Mesenchymal stem cell (in vitro differentiated cells and primary cell): ENCODE measurements around the gene TAGLN3.

Experiments used
- DNase-seq: peaks from one replicate; pipeline ENCODE4 v3.0.0-alpha.2; 2013
- H2AFZ ChIP-seq: one replicate; pipeline ENCODE4 v1.6.1; 2013; ENCODE audit warnings: low read depth, mild to moderate bottlenecking, control low read depth, inconsistent platforms, low read length, moderate library complexity
- H2AK5ac ChIP-seq: 2 replicates; pipeline ENCODE4 v1.6.1; 2013; ENCODE audit warnings: low read length, moderate library complexity, mild to moderate bottlenecking, inconsistent platforms; ENCODE audit not compliant: severe bottlenecking
- H2BK120ac ChIP-seq: one replicate; pipeline ENCODE4 v1.6.1; 2013; ENCODE audit warnings: low read depth, mild to moderate bottlenecking, inconsistent platforms, low read length, moderate library complexity
- H2BK12ac ChIP-seq, 2 experiments: one replicate each; pipeline ENCODE4 v1.6.1; 2013; ENCODE audit warnings: inconsistent platforms in 2 of 2, low read length in 2 of 2, mild to moderate bottlenecking in 2 of 2, moderate library complexity in 2 of 2, control low read depth in 1 of 2
- H2BK15ac ChIP-seq: one replicate; pipeline ENCODE4 v1.6.1; 2013; ENCODE audit warnings: mild to moderate bottlenecking, low read depth, inconsistent platforms; ENCODE audit not compliant: poor library complexity, severe bottlenecking
- H2BK5ac ChIP-seq: 2 replicates; pipeline ENCODE4 v1.6.1; 2013; ENCODE audit warnings: low read depth, mild to moderate bottlenecking, low read length, control low read depth, inconsistent platforms; ENCODE audit not compliant: poor library complexity, severe bottlenecking
- H3K14ac ChIP-seq, 2 experiments: one replicate each; pipeline ENCODE4 v1.6.1; 2013; ENCODE audit warnings: inconsistent platforms in 2 of 2, low read length in 2 of 2, control low read depth in 1 of 2, mild to moderate bottlenecking in 1 of 2, moderate library complexity in 1 of 2
- H3K18ac ChIP-seq, 2 experiments: one replicate each; pipeline ENCODE4 v1.6.1; 2013; ENCODE audit warnings: inconsistent platforms in 2 of 2, low read length in 2 of 2, control low read depth in 1 of 2, low read depth in 1 of 2, mild to moderate bottlenecking in 1 of 2
- H3K23ac ChIP-seq, 2 experiments: one replicate each; pipeline ENCODE4 v1.6.1; 2013; ENCODE audit warnings: inconsistent platforms in 2 of 2, low read length in 2 of 2, mild to moderate bottlenecking in 2 of 2, moderate library complexity in 2 of 2, control low read depth in 1 of 2
- H3K27ac ChIP-seq: 2 replicates; pipeline ENCODE4 v1.5.1; 2013; ENCODE audit warnings: mild to moderate bottlenecking, moderate library complexity, low read length, control low read depth, inconsistent platforms; ENCODE audit not compliant: poor library complexity, severe bottlenecking
- H3K27me3 ChIP-seq, 2 experiments: 2 replicates each; pipeline versions ENCODE4 v1.6.1 to v1.7.0; 2013; ENCODE audit warnings: low read length in 2 of 2, mild to moderate bottlenecking in 2 of 2, moderate library complexity in 2 of 2, control low read depth in 1 of 2, inconsistent platforms in 1 of 2; ENCODE audit not compliant: control insufficient read depth in 1 of 2, insufficient read depth in 1 of 2
- H3K36me3 ChIP-seq, 2 experiments: 2 replicates each; pipeline versions ENCODE4 v1.6.1 to v1.7.0; 2013; ENCODE audit warnings: low read length in 2 of 2, control low read depth in 1 of 2, inconsistent platforms in 1 of 2, low read depth in 1 of 2, mild to moderate bottlenecking in 1 of 2; ENCODE audit not compliant: insufficient read depth in 2 of 2, control insufficient read depth in 1 of 2
- H3K4ac ChIP-seq, 2 experiments: one replicate each; pipeline ENCODE4 v1.6.1; 2013; ENCODE audit warnings: inconsistent platforms in 2 of 2, low read length in 2 of 2, mild to moderate bottlenecking in 2 of 2, moderate library complexity in 2 of 2, control low read depth in 1 of 2, low read depth in 1 of 2
- H3K4me1 ChIP-seq: 2 replicates; pipeline ENCODE4 v1.6.1; 2013; ENCODE audit warnings: low read depth, low read length, control low read depth; ENCODE audit not compliant: control insufficient read depth, insufficient read depth
- H3K4me2 ChIP-seq: 2 replicates; pipeline ENCODE4 v1.6.1; 2013; ENCODE audit warnings: low read length, mild to moderate bottlenecking, inconsistent platforms; ENCODE audit not compliant: poor library complexity, severe bottlenecking
- H3K4me3 ChIP-seq, 2 experiments: 2 replicates each; pipeline versions ENCODE4 v1.5.1 to v1.7.0; 2013; ENCODE audit warnings: low read length in 2 of 2, mild to moderate bottlenecking in 2 of 2, control low read depth in 1 of 2, low read depth in 1 of 2; ENCODE audit not compliant: insufficient read depth in 1 of 2
- H3K79me1 ChIP-seq: replicated peaks from 2 replicates; pipeline ENCODE4 v1.6.1; 2013; ENCODE audit warnings: mild to moderate bottlenecking, control low read depth, low read length, inconsistent platforms; ENCODE audit not compliant: poor library complexity, severe bottlenecking
- H3K9ac ChIP-seq: 2 replicates; pipeline ENCODE4 v1.7.0; 2013; ENCODE audit warnings: mild to moderate bottlenecking, low read length, moderate library complexity
- H3K9me3 ChIP-seq: 2 replicates; pipeline ENCODE4 v1.7.0; 2013; ENCODE audit warnings: mild to moderate bottlenecking, low read length; ENCODE audit not compliant: control insufficient read depth
- H4K8ac ChIP-seq: one replicate; pipeline ENCODE4 v1.6.1; 2013; ENCODE audit warnings: inconsistent platforms, mild to moderate bottlenecking, low read length, moderate library complexity
- H4K91ac ChIP-seq: one replicate; pipeline ENCODE4 v1.6.1; 2013; ENCODE audit warnings: mild to moderate bottlenecking, low read length, inconsistent platforms
- WGBS: methylation state at CpG from one replicate; pipeline ENCODE4 v1.1.7; 2013; ENCODE audit warnings: mixed read lengths; 5-methylcytosine and 5-hydroxymethylcytosine counted together

The TAGLN3 gene

DNA sequence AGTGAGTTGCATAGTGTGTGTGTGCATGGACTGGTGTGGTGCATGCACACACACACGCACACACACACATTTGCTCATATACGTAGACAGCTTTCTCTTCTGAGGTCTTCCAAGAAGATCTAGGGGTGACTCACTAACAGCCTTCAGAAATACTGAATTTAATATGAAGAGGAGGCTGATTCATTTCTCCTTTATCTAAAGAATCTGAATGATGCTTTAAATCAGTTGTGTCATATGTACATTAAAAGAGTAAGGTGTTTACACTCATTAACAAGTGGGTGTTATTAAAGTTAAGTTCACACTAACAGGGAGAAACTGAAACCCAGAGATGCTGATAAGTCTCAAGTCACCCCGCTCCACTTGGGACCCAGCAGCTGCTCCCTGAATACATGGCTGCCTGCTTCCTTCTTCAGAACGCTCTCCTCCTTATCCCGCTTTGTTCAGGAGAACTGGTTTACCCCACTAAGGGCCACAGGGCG lies 57.8 kb downstream of the TAGLN3 start:
- no peak overlapping the region for H2BK5ac ChIP-seq
- peak; percentile 56 for DNase-seq
- no peak overlapping the region for H2BK15ac ChIP-seq
- no peak overlapping the region for H3K4me2 ChIP-seq
- no peak overlapping the region for H3K14ac ChIP-seq
- peaks cover 0 to 7% of the 10 kb centered on the region in 2 experiments for H3K27me3 ChIP-seq
- H3K4ac ChIP-seq: no peak overlapping the region
- no peaks in the 10 kb centered on the region for H3K36me3 ChIP-seq
- peaks cover 4% of the 10 kb centered on the region for H3K4me1 ChIP-seq
- no peak overlapping the region for H3K18ac ChIP-seq
- no peak overlapping the region for H4K8ac ChIP-seq
- H2BK12ac ChIP-seq: no peak overlapping the region
- H3K9ac ChIP-seq: no peak overlapping the region
- no peak overlapping the region for H2BK120ac ChIP-seq
- no peaks in the 10 kb centered on the region for H3K9me3 ChIP-seq
- no peak overlapping the region for H3K23ac ChIP-seq
- H4K91ac ChIP-seq: no peak overlapping the region
- H2AFZ ChIP-seq: no peak overlapping the region
- no peaks in the 10 kb centered on the region for H3K79me1 ChIP-seq
- no peak overlapping the region for H3K27ac ChIP-seq
- peak overlapping the region in 1 of 2 experiments; percentile 34 for H3K4me3 ChIP-seq
- H2AK5ac ChIP-seq: no peak overlapping the region
- 75% methylated on average over 2 of the region's 6 CpGs for WGBS

GRCh38 chr3:112059497-112059896 lies 60.8 kb downstream of the TAGLN3 start:
- Histone ChIP-seq H3K9ac (no peak overlapping the region), H3K4ac (no peak overlapping the region), H3K23ac (no peak overlapping the region), H2AK5ac (no peak overlapping the region), H4K91ac (no peak overlapping the region), H3K4me3 (no peak overlapping the region), H3K14ac (no peak overlapping the region), H2BK5ac (no peak overlapping the region), H3K79me1 (no peaks in the 10 kb centered on the region), H2BK15ac (no peak overlapping the region), H3K27ac (no peak overlapping the region), H2BK120ac (no peak overlapping the region), H3K36me3 (no peaks in the 10 kb centered on the region), H3K18ac (no peak overlapping the region), H3K27me3 (peaks cover 0 to 7% of the 10 kb centered on the region in 2 experiments), H2AFZ (no peak overlapping the region), H3K9me3 (no peaks in the 10 kb centered on the region), H3K4me1 (peaks cover 6% of the 10 kb centered on the region), H4K8ac (no peak overlapping the region), H2BK12ac (no peak overlapping the region), H3K4me2 (no peak overlapping the region)
- 79% methylated on average over 1 of the region's 1 CpG for WGBS
- DNase-seq: no peak

DNA sequence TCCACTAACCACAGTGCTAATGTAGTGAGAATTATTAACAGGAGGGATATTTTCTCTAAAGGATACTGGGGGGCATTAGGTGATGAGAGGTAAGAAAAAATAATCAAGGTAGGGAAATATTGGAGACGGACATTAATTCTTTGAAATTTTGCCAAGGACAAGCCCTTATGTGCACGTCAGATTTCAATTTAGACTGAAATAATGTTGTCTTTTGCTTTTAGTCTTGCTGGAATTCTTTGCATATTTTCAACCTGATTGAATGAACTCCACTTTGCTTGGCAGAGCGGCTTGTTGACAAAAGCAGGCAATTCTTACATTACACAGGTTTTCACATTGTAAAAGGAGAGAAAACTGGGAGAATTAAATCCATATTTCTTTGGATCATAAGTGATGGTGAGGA lies 62.4 kb downstream of the TAGLN3 start:
- peak overlapping the region; percentile 92 for H3K27ac ChIP-seq
- H4K91ac ChIP-seq: no peak overlapping the region
- H3K4me3 ChIP-seq: no peak overlapping the region
- no peak overlapping the region for H3K4ac ChIP-seq
- H2BK12ac ChIP-seq: no peak overlapping the region
- H3K79me1 ChIP-seq: no peaks in the 10 kb centered on the region
- H3K4me2 ChIP-seq: no peak overlapping the region
- H4K8ac ChIP-seq: no peak overlapping the region
- no peak overlapping the region for H2AFZ ChIP-seq
- no peak overlapping the region for H3K23ac ChIP-seq
- peaks cover 6% of the 10 kb centered on the region for H3K4me1 ChIP-seq
- no peak overlapping the region for H2AK5ac ChIP-seq
- no peak overlapping the region for H3K18ac ChIP-seq
- 63% methylated on average over 2 of the region's 3 CpGs for WGBS
- no peaks in the 10 kb centered on the region for H3K36me3 ChIP-seq
- no peak for DNase-seq
- no peak overlapping the region for H3K14ac ChIP-seq
- no peaks in the 10 kb centered on the region for H3K9me3 ChIP-seq
- H3K27me3 ChIP-seq: peaks cover 0 to 7% of the 10 kb centered on the region in 2 experiments
- H3K9ac ChIP-seq: no peak overlapping the region
- H2BK5ac ChIP-seq: peak overlapping the region; percentile 24
- H2BK15ac ChIP-seq: no peak overlapping the region
- H2BK120ac ChIP-seq: no peak overlapping the region
